PC-9 (cell line): ENCODE measurements around the gene SNX25.

Experiments used
- EZH2 ChIP-seq: fragments of 200-600 bp; sonication (generic); IDR thresholded peaks from 2 replicates; pipeline ENCODE4 v1.8.0; 2017; ENCODE audit warnings: antibody characterized with exemption, low read depth
- TF ChIP-seq, protein P1 (sequence below): fragments of 200-600 bp; sonication (generic); conservative IDR thresholded peaks from 2 replicates; pipeline ENCODE4 v1.6.1; 2017; ENCODE audit warnings: mixed run types, antibody characterized with exemption, mild to moderate bottlenecking, moderate library complexity

DNA sequence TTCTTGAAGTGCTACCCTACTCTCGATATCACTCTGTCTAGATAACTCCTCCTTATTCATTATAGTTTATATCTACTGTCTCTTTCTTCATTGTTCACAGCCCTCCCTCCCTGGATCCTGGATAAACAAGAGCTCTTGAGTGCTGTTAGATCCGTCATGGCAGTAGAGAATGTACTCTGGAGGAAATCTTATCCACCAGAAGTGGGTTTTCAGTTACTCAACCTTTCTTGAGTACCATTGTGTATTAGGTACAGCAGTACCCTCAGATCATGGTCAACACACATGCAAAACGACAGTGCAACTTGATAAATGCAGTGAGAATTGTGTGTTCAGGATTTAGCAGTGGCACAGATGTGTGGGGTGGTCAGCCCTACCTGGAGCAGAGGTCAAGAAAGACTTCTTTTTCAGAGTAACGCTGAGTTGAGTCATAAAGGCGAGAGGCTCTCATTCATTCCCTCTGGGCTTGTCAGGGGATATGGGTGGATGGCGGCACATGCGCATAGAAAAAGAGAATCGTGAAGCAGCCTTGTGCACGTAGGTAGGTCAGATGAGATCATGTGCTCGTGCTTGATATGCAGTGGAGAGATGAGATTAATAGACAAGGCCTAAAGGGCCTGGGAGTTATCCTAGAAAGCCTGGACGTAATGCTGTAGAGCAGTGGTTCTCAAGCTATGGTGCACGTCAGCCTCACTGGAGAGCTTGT is 89.5 kb downstream of the SNX25 start:
- TF ChIP-seq, protein P1, sequence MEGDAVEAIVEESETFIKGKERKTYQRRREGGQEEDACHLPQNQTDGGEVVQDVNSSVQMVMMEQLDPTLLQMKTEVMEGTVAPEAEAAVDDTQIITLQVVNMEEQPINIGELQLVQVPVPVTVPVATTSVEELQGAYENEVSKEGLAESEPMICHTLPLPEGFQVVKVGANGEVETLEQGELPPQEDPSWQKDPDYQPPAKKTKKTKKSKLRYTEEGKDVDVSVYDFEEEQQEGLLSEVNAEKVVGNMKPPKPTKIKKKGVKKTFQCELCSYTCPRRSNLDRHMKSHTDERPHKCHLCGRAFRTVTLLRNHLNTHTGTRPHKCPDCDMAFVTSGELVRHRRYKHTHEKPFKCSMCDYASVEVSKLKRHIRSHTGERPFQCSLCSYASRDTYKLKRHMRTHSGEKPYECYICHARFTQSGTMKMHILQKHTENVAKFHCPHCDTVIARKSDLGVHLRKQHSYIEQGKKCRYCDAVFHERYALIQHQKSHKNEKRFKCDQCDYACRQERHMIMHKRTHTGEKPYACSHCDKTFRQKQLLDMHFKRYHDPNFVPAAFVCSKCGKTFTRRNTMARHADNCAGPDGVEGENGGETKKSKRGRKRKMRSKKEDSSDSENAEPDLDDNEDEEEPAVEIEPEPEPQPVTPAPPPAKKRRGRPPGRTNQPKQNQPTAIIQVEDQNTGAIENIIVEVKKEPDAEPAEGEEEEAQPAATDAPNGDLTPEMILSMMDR: no peak
- TF ChIP-seq EZH2: no peak
